A172 (cell line): ENCODE measurements around the gene HTR1D. TPM values are rescaled to one million over a fixed set of nuclear protein-coding genes. Genes with fewer than 3 reads are reported as not detected.
"Not testable (repeated sequence)": the region's sequence is repeated elsewhere in the genome, so short reads cannot be mapped to it uniquely, and the experiment has no call there.

Source experiments
- DNase-seq: peaks from one replicate; pipeline ENCODE4 v3.0.0-alpha.2; 2015; ENCODE audit warnings: low spot score
- total RNA-seq: library from RNA; depleted of rRNA; stranded (reverse); fragments of >200 nt; shearing (Covaris generic); gene quantifications from 2 replicates; pipeline ENCODE4 v1.2.3, GENCODE V29; 2014; rRNA removed

The HTR1D gene
- 4.4 and 4.6 TPM in 2 replicates for total RNA-seq

- DNase-seq = no peak
Observed at GRCh38 chr1:23217421-23218115, at the start of gene HTR1D. Gene HTR1D, minus strand, starts transcription at chr1:23217502. Its CDS starts 23,283 bp downstream, at chr1:23194219.

GRCh38 chr1:23263380-23263887 lies 46.1 kb upstream of the HTR1D start:
- no peak for DNase-seq

GRCh38 chr1:23258082-23258481 lies 40.8 kb upstream of the HTR1D start:
- DNase-seq = not testable (repeated sequence)

GRCh38 chr1:23257371-23257770 lies 40.1 kb upstream of the HTR1D start:
- not testable (repeated sequence) for DNase-seq

- DNase-seq = no peak
Observed at GRCh38 chr1:23254584-23254983, 37.3 kb upstream of the HTR1D start.

GRCh38 chr1:23251812-23252211 lies 34.5 kb upstream of the HTR1D start:
- no peak for DNase-seq

GRCh38 chr1:23249787-23250454 lies 32.6 kb upstream of the HTR1D start:
- no peak for DNase-seq

- DNase-seq = no peak
Observed at GRCh38 chr1:23247276-23247675, 30.0 kb upstream of the HTR1D start.

GRCh38 chr1:23246274-23246673 lies 29.0 kb upstream of the HTR1D start:
- no peak for DNase-seq

GRCh38 chr1:23244256-23244761 lies 27.0 kb upstream of the HTR1D start:
- no peak for DNase-seq

- no peak for DNase-seq
Observed at GRCh38 chr1:23242414-23242813, 25.1 kb upstream of the HTR1D start.

- DNase-seq = no peak
Observed at GRCh38 chr1:23239638-23240295, 22.5 kb upstream of the HTR1D start.

GRCh38 chr1:23238565-23238964 lies 21.3 kb upstream of the HTR1D start:
- DNase-seq = no peak

GRCh38 chr1:23237508-23237907 lies 20.2 kb upstream of the HTR1D start:
- DNase-seq = no peak

GRCh38 chr1:23227806-23228205 lies 10.5 kb upstream of the HTR1D start:
- DNase-seq = no peak

- peak; percentile 67 for DNase-seq
Observed at GRCh38 chr1:23224739-23225648, 7.7 kb upstream of the HTR1D start.

GRCh38 chr1:23223963-23224362 lies 6.7 kb upstream of the HTR1D start:
- DNase-seq = not testable (repeated sequence)

- not testable (repeated sequence) for DNase-seq
Observed at GRCh38 chr1:23223490-23223951, 6.2 kb upstream of the HTR1D start.

GRCh38 chr1:23222742-23223141 lies 5.4 kb upstream of the HTR1D start:
- no peak for DNase-seq

GRCh38 chr1:23222331-23222730 lies 5.0 kb upstream of the HTR1D start:
- no peak for DNase-seq

- DNase-seq = no peak
Observed at GRCh38 chr1:23221107-23221506, 3.8 kb upstream of the HTR1D start.
